Spinal cord (tissue), 10 donors: ENCODE measurements around the gene CD68. TPM values are rescaled to one million over a fixed set of nuclear protein-coding genes. Genes with fewer than 3 reads are reported as not detected.

Source experiments
- DNase-seq, 6 donors: peaks; one replicate each; pipeline versions ENCODE4 v3.0.0 to v3.0.0-alpha.2; 2013 to 2015; ENCODE audit warnings: low spot score in 6 of 6, low read depth in 4 of 6
- H3K27ac ChIP-seq: one replicate; pipeline ENCODE4 v1.5.1; 2013; ENCODE audit warnings: low read depth, low read length, control low read depth
- H3K27me3 ChIP-seq: one replicate; pipeline ENCODE4 v1.6.1; 2013; ENCODE audit warnings: low read length; ENCODE audit not compliant: control insufficient read depth, insufficient read depth
- H3K36me3 ChIP-seq: one replicate; pipeline ENCODE4 v1.6.1; 2013; ENCODE audit warnings: low read length; ENCODE audit not compliant: control insufficient read depth, insufficient read depth
- H3K4me1 ChIP-seq: one replicate; pipeline ENCODE4 v1.6.1; 2013; ENCODE audit warnings: low read length; ENCODE audit not compliant: control insufficient read depth, insufficient read depth
- H3K4me3 ChIP-seq: one replicate; pipeline ENCODE4 v1.5.1; 2013; ENCODE audit warnings: low read depth, low read length, control low read depth
- H3K9me3 ChIP-seq: one replicate; pipeline ENCODE4 v1.6.1; 2013; ENCODE audit warnings: low read length; ENCODE audit not compliant: control insufficient read depth, insufficient read depth
- WGBS: methylation state at CpG from one replicate; pipeline ENCODE4 v1.1.5; 2013; ENCODE audit warnings: missing lambda C conversion rate; ENCODE audit not compliant: insufficient coverage; 5-methylcytosine and 5-hydroxymethylcytosine counted together
- polyA plus RNA-seq, 2 donors: library from polyadenylated mRNA; unstranded; fragments of 120-200 nt; gene quantifications; one replicate each; pipeline ENCODE4 v1.2.1, GENCODE V29; 2013; ENCODE audit not compliant: insufficient read length in 2 of 2
- small RNA-seq: library from RNA; depleted of rRNA; stranded (forward); fragments of <200 nt; gene quantifications from one replicate; pipeline ENCODE3, GENCODE V24; 2014; ENCODE audit warnings: low replicate concordance
- total RNA-seq, 2 donors: library from RNA; depleted of rRNA in 1 of 2; stranded (reverse); fragments of 120-200 nt in 1 of 2; fragments of >200 nt in 1 of 2; gene quantifications; one replicate each; pipeline versions ENCODE4 v1.2.3 to v1.2.4, GENCODE V29; 2013 to 2014
- donor health status: healthy.

Gene CD68
- total and polyA plus RNA-seq, 4 donors, result 13.3 to 52.1 (median 46.7) TPM

GRCh38 chr17:7626307-7626706, 46.9 kb downstream of the CD68 start:
- Histone ChIP-seq H3K9me3 (no peaks in the 10 kb centered on the region), H3K36me3 (peaks cover 12% of the 10 kb centered on the region), H3K27ac (peak overlapping the region; percentile 94), H3K27me3 (no peaks in the 10 kb centered on the region), H3K4me3 (peak overlapping the region; percentile 93), H3K4me1 (peaks cover 17% of the 10 kb centered on the region)
- no peak for DNase-seq
- WGBS, result 82% methylated on average over 5 of the region's 7 CpGs

DNA sequence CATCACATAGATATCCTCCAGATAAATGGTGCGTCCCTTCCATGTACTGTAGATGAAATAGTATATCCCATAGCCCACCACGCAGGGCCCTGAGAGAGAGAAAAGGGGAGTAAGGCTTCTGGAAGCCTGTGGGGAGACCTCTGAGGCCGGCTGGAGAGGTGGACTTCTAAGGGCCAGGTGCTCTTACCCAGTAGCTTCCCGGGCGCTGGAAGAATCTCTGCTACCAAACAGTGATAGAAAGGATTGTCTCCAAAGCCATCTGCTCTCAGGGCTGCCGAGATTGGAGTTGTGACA, 47.5 kb downstream of the CD68 start:
- H3K27ac ChIP-seq, result peak overlapping the region; percentile 94
- H3K36me3 ChIP-seq, result peaks cover 12% of the 10 kb centered on the region
- H3K4me3 ChIP-seq, result peak overlapping the region; percentile 93
- WGBS, result 0% methylated on average over 4 of the region's 6 CpGs
- no peaks in the 10 kb centered on the region for H3K27me3 ChIP-seq
- peaks cover 17% of the 10 kb centered on the region for H3K4me1 ChIP-seq
- DNase-seq, result no peak
- no peaks in the 10 kb centered on the region for H3K9me3 ChIP-seq

GRCh38 chr17:7627250-7628121, 48.0 kb downstream of the CD68 start, which contains the start of gene SAT2:
SAT2 (minus strand) TSS chr17:7627821; CDS start chr17:7627635, 186 bp downstream.
- Histone ChIP-seq H3K4me1 (peaks cover 17% of the 10 kb centered on the region), H3K27me3 (no peaks in the 10 kb centered on the region), H3K36me3 (peaks cover 12% of the 10 kb centered on the region), H3K4me3 (peak within 1 kb of the TSS; percentile 93), H3K9me3 (no peaks in the 10 kb centered on the region), H3K27ac (peak within 1 kb of the TSS; percentile 94)
- DNase-seq, result peak in 5 of 6 donors; percentile 90 to 98 (median 94)
- WGBS, result under 1% methylated on average over 47 of the region's 54 CpGs

GRCh38 chr17:7629939-7630571, 50.6 kb downstream of the CD68 start, which contains the start of gene SHBG:
SHBG (plus strand) TSS chr17:7630135; CDS start chr17:7630173, 38 bp downstream.
- Histone ChIP-seq H3K27me3 (no peaks in the 10 kb centered on the region), H3K4me3 (no peak within 1 kb of the TSS), H3K36me3 (peaks cover 12% of the 10 kb centered on the region), H3K27ac (no peak within 1 kb of the TSS), H3K4me1 (peaks cover 28% of the 10 kb centered on the region), H3K9me3 (no peaks in the 10 kb centered on the region)
- no peak for DNase-seq
- WGBS, result 75% methylated on average over 13 of the region's 13 CpGs

Small RNA genes lying within 50 kb of the gene (small RNA-seq; reads per million reads assigned to genes)
- not detected for gene CD68
- gene RF00019, result not detected
- not detected for gene SNORA48
- gene SNORD10, result not detected

Other genes starting within 250 kb of the CD68 start
- gene ACAP1, start 243.1 kb upstream of the CD68 start, total RNA-seq, result 10 to 100 TPM in 1 of 2 donors, 1 to 10 TPM in 1; 4.6 to 13.7 TPM
- 10 to 100 TPM; 13.8 to 18.1 TPM for gene ACAP1, start 243.1 kb upstream of the CD68 start, polyA plus RNA-seq
- 10 to 100 TPM in 1 of 2 donors, 1 to 10 TPM in 1; 5.6 to 10.4 TPM for gene KCTD11, start 227.5 kb upstream of the CD68 start, total RNA-seq
- 10 to 100 TPM; 12.6 to 13.5 TPM for gene KCTD11, start 227.5 kb upstream of the CD68 start, polyA plus RNA-seq
- gene TMEM95, start 224.5 kb upstream of the CD68 start, total RNA-seq, result not detected
- gene TMEM95, start 224.5 kb upstream of the CD68 start, polyA plus RNA-seq, result not detected
- 1 to 10 TPM in 1 of 2 donors, under 1 TPM in 1; 0.79 to 1.5 TPM for gene TNK1, start 198.5 kb upstream of the CD68 start, total RNA-seq
- gene TNK1, start 198.5 kb upstream of the CD68 start, polyA plus RNA-seq, result 1 to 10 TPM; 3.4 to 4.6 TPM
- 10 to 100 TPM in 1 of 2 donors, 1 to 10 TPM in 1; 8.0 to 21.7 TPM for gene PLSCR3, start 185.1 kb upstream of the CD68 start, total RNA-seq
- 10 to 100 TPM; 29.3 to 38.8 TPM for gene PLSCR3, start 185.1 kb upstream of the CD68 start, polyA plus RNA-seq
- gene TMEM256, start 175.5 kb upstream of the CD68 start, total RNA-seq, result 100 to 1,000 TPM in 1 of 2 donors, 10 to 100 TPM in 1; 70.9 to 130 TPM
- gene TMEM256, start 175.5 kb upstream of the CD68 start, polyA plus RNA-seq, result 10 to 100 TPM; 48.6 to 54.7 TPM
- gene NLGN2, start 171.8 kb upstream of the CD68 start, total RNA-seq, result 10 to 100 TPM; 21.5 to 25.3 TPM
- gene NLGN2, start 171.8 kb upstream of the CD68 start, polyA plus RNA-seq, result 100 to 1,000 TPM; 196 to 210 TPM
- not detected for gene SPEM1, start 159.3 kb upstream of the CD68 start, total RNA-seq
- gene SPEM1, start 159.3 kb upstream of the CD68 start, polyA plus RNA-seq, result under 1 TPM in 1 of 2 donors, not detected in 1; 0.29 TPM
- not detected for gene SPEM2, start 154.0 kb upstream of the CD68 start, total RNA-seq
- gene SPEM2, start 154.0 kb upstream of the CD68 start, polyA plus RNA-seq, result under 1 TPM; 0.23 to 0.67 TPM
- not detected for gene SPEM3, start 150.8 kb upstream of the CD68 start, total RNA-seq
- gene SPEM3, start 150.8 kb upstream of the CD68 start, polyA plus RNA-seq, result under 1 TPM in 1 of 2 donors, not detected in 1; 0.05 TPM
- 1 to 10 TPM in 1 of 2 donors, under 1 TPM in 1; 0.69 to 1.3 TPM for gene TMEM102, start 144.2 kb upstream of the CD68 start, total RNA-seq
- 1 to 10 TPM; 2.1 to 2.4 TPM for gene TMEM102, start 144.2 kb upstream of the CD68 start, polyA plus RNA-seq
- 10 to 100 TPM; 11.2 to 25.7 TPM for gene FGF11, start 140.1 kb upstream of the CD68 start, total RNA-seq
- gene FGF11, start 140.1 kb upstream of the CD68 start, polyA plus RNA-seq, result 10 to 100 TPM; 32.8 to 42.2 TPM
- 10 to 100 TPM; 19.1 to 25.9 TPM for gene CHRNB1, start 134.6 kb upstream of the CD68 start, total RNA-seq
- 10 to 100 TPM; 20.9 TPM for gene CHRNB1, start 134.6 kb upstream of the CD68 start, polyA plus RNA-seq
- 10 to 100 TPM; 19.8 to 32.6 TPM for gene ZBTB4, start 100.0 kb upstream of the CD68 start, total RNA-seq
- 10 to 100 TPM; 59.6 to 60.6 TPM for gene ZBTB4, start 100.0 kb upstream of the CD68 start, polyA plus RNA-seq
- gene SLC35G6, start 98.2 kb upstream of the CD68 start, total RNA-seq, result not detected
- 1 to 10 TPM in 1 of 2 donors, under 1 TPM in 1; 0.40 to 1.4 TPM for gene SLC35G6, start 98.2 kb upstream of the CD68 start, polyA plus RNA-seq
- gene POLR2A, start 95.3 kb upstream of the CD68 start, total RNA-seq, result 10 to 100 TPM; 50.3 to 61.9 TPM
- 10 to 100 TPM; 90.9 to 92.7 TPM for gene POLR2A, start 95.3 kb upstream of the CD68 start, polyA plus RNA-seq
- 10 to 100 TPM in 1 of 2 donors, 1 to 10 TPM in 1; 5.6 to 15.5 TPM for gene TNFSF12, start 30.6 kb upstream of the CD68 start, total RNA-seq
- 10 to 100 TPM; 23.5 to 31.4 TPM for gene TNFSF12, start 30.6 kb upstream of the CD68 start, polyA plus RNA-seq
- 1 to 10 TPM; 1.8 to 4.9 TPM for gene TNFSF13, start 20.9 kb upstream of the CD68 start, total RNA-seq
- 1 to 10 TPM; 4.2 to 4.5 TPM for gene TNFSF13, start 20.9 kb upstream of the CD68 start, polyA plus RNA-seq
- 10 to 100 TPM; 50.1 to 71.5 TPM for gene SENP3, start 17.7 kb upstream of the CD68 start, total RNA-seq
- 10 to 100 TPM; 64.2 TPM for gene SENP3, start 17.7 kb upstream of the CD68 start, polyA plus RNA-seq
- gene MPDU1, start 4.2 kb downstream of the CD68 start, total RNA-seq, result 10 to 100 TPM; 41.2 to 77.3 TPM
- gene MPDU1, start 4.2 kb downstream of the CD68 start, polyA plus RNA-seq, result 10 to 100 TPM; 92.6 to 96.7 TPM
- gene SOX15, start 10.5 kb downstream of the CD68 start, total RNA-seq, result 1 to 10 TPM; 1.2 to 6.8 TPM
- 10 to 100 TPM; 15.2 to 17.2 TPM for gene SOX15, start 10.5 kb downstream of the CD68 start, polyA plus RNA-seq
- gene FXR2, start 35.3 kb downstream of the CD68 start, total RNA-seq, result 10 to 100 TPM; 35.4 to 59.3 TPM
- gene FXR2, start 35.3 kb downstream of the CD68 start, polyA plus RNA-seq, result 10 to 100 TPM; 54.1 to 66.8 TPM
- gene SAT2, start 48.2 kb downstream of the CD68 start, total RNA-seq, result 100 to 1,000 TPM in 1 of 2 donors, 10 to 100 TPM in 1; 33.5 to 124 TPM
- 100 to 1,000 TPM in 1 of 2 donors, 10 to 100 TPM in 1; 97.8 to 108 TPM for gene SAT2, start 48.2 kb downstream of the CD68 start, polyA plus RNA-seq
- 1 to 10 TPM in 1 of 2 donors, under 1 TPM in 1; 0.20 to 1.5 TPM for gene SHBG, start 50.5 kb downstream of the CD68 start, total RNA-seq
- gene SHBG, start 50.5 kb downstream of the CD68 start, polyA plus RNA-seq, result 1 to 10 TPM; 1.0 to 2.7 TPM
- 10 to 100 TPM; 29.1 to 46.7 TPM for gene ATP1B2, start 71.3 kb downstream of the CD68 start, total RNA-seq
- 100 to 1,000 TPM; 301 to 332 TPM for gene ATP1B2, start 71.3 kb downstream of the CD68 start, polyA plus RNA-seq
- 10 to 100 TPM; 12.1 to 17.2 TPM for gene TP53, start 107.9 kb downstream of the CD68 start, total RNA-seq
- gene TP53, start 107.9 kb downstream of the CD68 start, polyA plus RNA-seq, result 10 to 100 TPM; 32.3 to 36.8 TPM
- 10 to 100 TPM in 1 of 2 donors, 1 to 10 TPM in 1; 4.9 to 13.4 TPM for gene WRAP53, start 108.8 kb downstream of the CD68 start, total RNA-seq
- gene WRAP53, start 108.8 kb downstream of the CD68 start, polyA plus RNA-seq, result 10 to 100 TPM; 17.7 to 17.9 TPM
- gene EFNB3, start 125.6 kb downstream of the CD68 start, total RNA-seq, result 10 to 100 TPM; 18.7 to 39.9 TPM
- 100 to 1,000 TPM; 205 to 243 TPM for gene EFNB3, start 125.6 kb downstream of the CD68 start, polyA plus RNA-seq
- gene DNAH2, start 138.1 kb downstream of the CD68 start, total RNA-seq, result 1 to 10 TPM; 1.3 to 2.8 TPM
- 1 to 10 TPM; 3.1 to 3.2 TPM for gene DNAH2, start 138.1 kb downstream of the CD68 start, polyA plus RNA-seq